GM23338 (cell line): ENCODE measurements around the gene WNK2.

Experiments
- EZH2 ChIP-seq: fragments of 200-600 bp; sonication (generic); IDR thresholded peaks from one replicate; pipeline ENCODE4 v1.8.0; 2017; ENCODE audit warnings: antibody characterized with exemption, mild to moderate bottlenecking, low read depth; ENCODE audit not compliant: unreplicated experiment
- POLR2AphosphoS5 ChIP-seq: IDR thresholded peaks from 2 replicates; pipeline ENCODE4 v1.6.1; 2016; ENCODE audit warnings: antibody characterized with exemption, low read depth
- ZNF114 ChIP-seq: fragments of 250-450 bp; sonication (Bioruptor Pico); IDR thresholded peaks from 2 replicates; pipeline ENCODE4 v1.5.0; 2020; ENCODE audit warnings: mild to moderate bottlenecking, moderate library complexity
- TF ChIP-seq, protein P1 (sequence below), 2 experiments: fragments of 200-600 bp in 1 of 2; sonication (generic) in 1 of 2; conservative IDR thresholded peaks; 2 replicates each; pipeline versions ENCODE4 v1.5.1 to v1.6.1; 2016 to 2017; ENCODE audit warnings: antibody characterized with exemption in 2 of 2, low read depth in 2 of 2, mild to moderate bottlenecking in 2 of 2, moderate library complexity in 1 of 2

GRCh38 chr9:93292664-93293328 is 108.9 kb downstream of the WNK2 start:
- TF ChIP-seq, protein P1, sequence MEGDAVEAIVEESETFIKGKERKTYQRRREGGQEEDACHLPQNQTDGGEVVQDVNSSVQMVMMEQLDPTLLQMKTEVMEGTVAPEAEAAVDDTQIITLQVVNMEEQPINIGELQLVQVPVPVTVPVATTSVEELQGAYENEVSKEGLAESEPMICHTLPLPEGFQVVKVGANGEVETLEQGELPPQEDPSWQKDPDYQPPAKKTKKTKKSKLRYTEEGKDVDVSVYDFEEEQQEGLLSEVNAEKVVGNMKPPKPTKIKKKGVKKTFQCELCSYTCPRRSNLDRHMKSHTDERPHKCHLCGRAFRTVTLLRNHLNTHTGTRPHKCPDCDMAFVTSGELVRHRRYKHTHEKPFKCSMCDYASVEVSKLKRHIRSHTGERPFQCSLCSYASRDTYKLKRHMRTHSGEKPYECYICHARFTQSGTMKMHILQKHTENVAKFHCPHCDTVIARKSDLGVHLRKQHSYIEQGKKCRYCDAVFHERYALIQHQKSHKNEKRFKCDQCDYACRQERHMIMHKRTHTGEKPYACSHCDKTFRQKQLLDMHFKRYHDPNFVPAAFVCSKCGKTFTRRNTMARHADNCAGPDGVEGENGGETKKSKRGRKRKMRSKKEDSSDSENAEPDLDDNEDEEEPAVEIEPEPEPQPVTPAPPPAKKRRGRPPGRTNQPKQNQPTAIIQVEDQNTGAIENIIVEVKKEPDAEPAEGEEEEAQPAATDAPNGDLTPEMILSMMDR (conservative IDR thresholded peaks at IDR 0.05; ENCODE audit: low read depth in 2 of 2), result no peak
- TF ChIP-seq POLR2AphosphoS5 (no peak), EZH2 (no peak), ZNF114 (CRISPR knock-in tag) (no peak)
